Measurements from ENCODE around the gene SEC24C.

GRCh38 chr10:73780966-73781365 is 36.8 kb downstream of the SEC24C start:
- no peak for TF ChIP-seq EZH2 (IDR thresholded peaks at IDR 0.05; ENCODE audit: borderline replicate concordance, low read length)
- TF ChIP-seq CTCF (conservative IDR thresholded peaks at IDR 0.05 in 1 of 2, IDR thresholded peaks at IDR 0.05 in 1 of 2; ENCODE audit: extremely low read depth in 1 of 2, insufficient read depth in 1 of 2, low read depth in 1 of 2, low read length in 2 of 2): no peak

Measured in mammary epithelial cell (primary cell).